ENCODE data around the gene HHATL.

Gene HHATL

GRCh38 chr3:42741796-42742195, 39.2 kb upstream of the HHATL start:
- H3K4me3 ChIP-seq (ENCODE audit: low read depth, low read length), result no peak overlapping the region
- no peak for TF ChIP-seq CTCF (IDR thresholded peaks at IDR 0.05; ENCODE audit: low read depth, low read length)

- H3K4me3 ChIP-seq (ENCODE audit: low read depth, low read length), result no peak overlapping the region
- no peak for TF ChIP-seq CTCF (IDR thresholded peaks at IDR 0.05; ENCODE audit: low read depth, low read length)
Observed at GRCh38 chr3:42739401-42740158, 37.0 kb upstream of the HHATL start.

GRCh38 chr3:42736531-42736930, 33.9 kb upstream of the HHATL start:
- TF ChIP-seq CTCF (IDR thresholded peaks at IDR 0.05; ENCODE audit: low read depth, low read length), result no peak
- H3K4me3 ChIP-seq (ENCODE audit: low read depth, low read length), result no peak overlapping the region

GRCh38 chr3:42736081-42736480, 33.5 kb upstream of the HHATL start:
- TF ChIP-seq CTCF (IDR thresholded peaks at IDR 0.05; ENCODE audit: low read depth, low read length), result no peak
- H3K4me3 ChIP-seq (ENCODE audit: low read depth, low read length), result no peak overlapping the region

GRCh38 chr3:42735615-42736014, 33.0 kb upstream of the HHATL start:
- H3K4me3 ChIP-seq (ENCODE audit: low read depth, low read length), result no peak overlapping the region
- no peak for TF ChIP-seq CTCF (IDR thresholded peaks at IDR 0.05; ENCODE audit: low read depth, low read length)

GRCh38 chr3:42735019-42735418, 32.4 kb upstream of the HHATL start:
- H3K4me3 ChIP-seq (ENCODE audit: low read depth, low read length), result no peak overlapping the region
- TF ChIP-seq CTCF (IDR thresholded peaks at IDR 0.05; ENCODE audit: low read depth, low read length), result no peak

- no peak for TF ChIP-seq CTCF (IDR thresholded peaks at IDR 0.05; ENCODE audit: low read depth, low read length)
- H3K4me3 ChIP-seq (ENCODE audit: low read depth, low read length), result no peak overlapping the region
Observed at GRCh38 chr3:42734263-42734860, 31.8 kb upstream of the HHATL start.
